ENCODE measurements around the gene UROC1. TPM values are rescaled to one million over a fixed set of nuclear protein-coding genes. Genes with fewer than 3 reads are reported as not detected.

The UROC1 gene
- total and polyA plus RNA-seq, 2 donors (not counting 1 experiment from before 2014, with no cell fraction given): not detected

DNA sequence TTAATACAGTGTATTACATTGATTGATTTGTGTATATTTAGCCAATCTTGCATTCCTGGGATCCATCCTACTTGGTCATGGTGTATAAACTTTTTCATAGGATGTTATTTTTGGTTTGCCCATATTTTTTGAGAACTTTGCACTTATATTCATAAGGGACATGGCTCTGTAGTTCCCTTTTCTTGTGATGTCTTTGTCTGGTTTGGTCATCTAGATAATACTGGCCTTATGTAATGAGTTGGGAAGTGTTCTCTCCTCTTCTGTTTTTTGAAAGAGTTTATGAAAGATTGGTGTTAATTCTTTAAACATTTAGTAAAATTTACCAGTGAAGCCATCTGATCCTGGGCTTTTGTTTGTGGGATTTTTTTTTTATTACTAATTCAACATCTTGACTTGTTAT lies 15.9 kb upstream of the UROC1 start:
- Mint-ChIP-seq H3K9me3 (ENCODE audit: insufficient read depth) (no peaks in the 10 kb centered on the region), H3K4me3 (no peak overlapping the region), H3K4me1 (no peaks in the 10 kb centered on the region), H3K27me3 (peaks cover 8% of the 10 kb centered on the region), H3K27ac (no peak overlapping the region)
- Histone ChIP-seq H3K27ac (ENCODE audit: low read length in 2 of 2) (no peak overlapping the region), H3K4me3 (ENCODE audit: control extremely low read depth in 1 of 5, extremely low read depth in 1 of 5, insufficient read depth in 1 of 5, low read depth in 2 of 5, low read length in 4 of 5) (no peak overlapping the region), H2AFZ (ENCODE audit: insufficient read depth, low read depth, low read length, poor library complexity, severe bottlenecking) (no peak overlapping the region), H4K20me1 (ENCODE audit: control insufficient read depth, insufficient read depth, low read length, poor library complexity, severe bottlenecking) (no peaks in the 10 kb centered on the region), H3K4me2 (replicated peaks; ENCODE audit: low read depth, low read length, poor library complexity, severe bottlenecking) (no peak overlapping the region), H3K27me3 (replicated peaks in 1 of 4; ENCODE audit: control extremely low read depth in 1 of 4, control insufficient read depth in 3 of 4, insufficient read depth in 4 of 4, low read length in 3 of 4) (peaks cover 0 to 6% (median 0%) of the 10 kb centered on the region in 4 experiments), H3K79me2 (ENCODE audit: control insufficient read depth, insufficient read depth, low read length) (no peaks in the 10 kb centered on the region), H3K9ac (ENCODE audit: low read length) (no peak overlapping the region), H3K4me1 (ENCODE audit: control insufficient read depth in 2 of 2, insufficient read depth in 2 of 2, low read length in 2 of 2) (peaks cover 0 to 7% of the 10 kb centered on the region in 2 donors), H3K9me3 (ENCODE audit: control extremely low read depth in 1 of 3, control insufficient read depth in 2 of 3, insufficient read depth in 1 of 3, low read length in 2 of 3) (peaks cover 0 to 4% (median 0%) of the 10 kb centered on the region in 3 donors), H3K36me3 (replicated peaks in 1 of 2; ENCODE audit: control extremely low read depth in 1 of 2, control insufficient read depth in 1 of 2, extremely low read depth in 1 of 2, insufficient read depth in 2 of 2, low read length in 1 of 2) (no peaks in the 10 kb centered on the region)
- DNase-seq (no peak), ATAC-seq (ENCODE audit: low read depth) (no peak)
- intact Hi-C loops (cut with micrococcal nuclease): no loop called here
- ChIA-PET CTCF (interaction anchor here (1.0 kb wide), 1 partner anchor 11 kb away, joined by 6 read pairs; the partner anchor contains the start of gene CHST13), POLR2A (no interaction called here)
- TF ChIP-seq, protein P1, sequence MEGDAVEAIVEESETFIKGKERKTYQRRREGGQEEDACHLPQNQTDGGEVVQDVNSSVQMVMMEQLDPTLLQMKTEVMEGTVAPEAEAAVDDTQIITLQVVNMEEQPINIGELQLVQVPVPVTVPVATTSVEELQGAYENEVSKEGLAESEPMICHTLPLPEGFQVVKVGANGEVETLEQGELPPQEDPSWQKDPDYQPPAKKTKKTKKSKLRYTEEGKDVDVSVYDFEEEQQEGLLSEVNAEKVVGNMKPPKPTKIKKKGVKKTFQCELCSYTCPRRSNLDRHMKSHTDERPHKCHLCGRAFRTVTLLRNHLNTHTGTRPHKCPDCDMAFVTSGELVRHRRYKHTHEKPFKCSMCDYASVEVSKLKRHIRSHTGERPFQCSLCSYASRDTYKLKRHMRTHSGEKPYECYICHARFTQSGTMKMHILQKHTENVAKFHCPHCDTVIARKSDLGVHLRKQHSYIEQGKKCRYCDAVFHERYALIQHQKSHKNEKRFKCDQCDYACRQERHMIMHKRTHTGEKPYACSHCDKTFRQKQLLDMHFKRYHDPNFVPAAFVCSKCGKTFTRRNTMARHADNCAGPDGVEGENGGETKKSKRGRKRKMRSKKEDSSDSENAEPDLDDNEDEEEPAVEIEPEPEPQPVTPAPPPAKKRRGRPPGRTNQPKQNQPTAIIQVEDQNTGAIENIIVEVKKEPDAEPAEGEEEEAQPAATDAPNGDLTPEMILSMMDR (IDR thresholded peaks at IDR 0.05): no peak
- TF ChIP-seq EZH2 (IDR thresholded peaks at IDR 0.05; ENCODE audit: borderline replicate concordance, insufficient read depth, low read depth, low read length, poor library complexity, severe bottlenecking): no peak

DNA sequence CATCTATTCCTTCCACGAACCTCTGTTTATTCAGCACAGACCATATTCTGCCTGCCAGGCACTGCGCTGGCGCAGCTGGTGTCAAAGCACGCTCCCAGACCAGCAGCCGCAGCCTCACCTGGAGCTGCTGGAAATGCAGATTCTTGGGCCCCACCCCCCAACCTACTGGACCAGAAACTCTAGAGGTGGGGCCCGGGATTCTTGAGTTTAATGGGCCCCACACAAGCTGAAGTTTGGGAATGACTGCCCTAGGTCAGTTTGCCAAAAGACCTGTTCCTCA lies 13.4 kb upstream of the UROC1 start:
- H3K27ac Mint-ChIP-seq: no peak overlapping the region
- WGBS (ENCODE audit: insufficient coverage): 93% methylated on average over 6 of the region's 6 CpGs
- H3K4me1 ChIP-seq (ENCODE audit: control insufficient read depth in 2 of 2, insufficient read depth in 2 of 2, low read length in 2 of 2): peaks cover 0 to 7% of the 10 kb centered on the region in 2 donors

More for the DNA sequence above, 13.4 kb upstream of the UROC1 start:
- Histone ChIP-seq H2AFZ (ENCODE audit: insufficient read depth, low read depth, low read length, poor library complexity, severe bottlenecking) (no peak overlapping the region), H3K4me2 (replicated peaks; ENCODE audit: low read depth, low read length, poor library complexity, severe bottlenecking) (no peak overlapping the region), H3K9ac (ENCODE audit: low read length) (no peak overlapping the region), H3K27me3 (replicated peaks in 1 of 4; ENCODE audit: control extremely low read depth in 1 of 4, control insufficient read depth in 3 of 4, insufficient read depth in 4 of 4, low read length in 3 of 4) (peaks cover 0 to 7% (median 0%) of the 10 kb centered on the region in 4 experiments), H3K9me3 (ENCODE audit: control extremely low read depth in 1 of 3, control insufficient read depth in 2 of 3, insufficient read depth in 1 of 3, low read length in 2 of 3) (peaks cover 0 to 4% (median 0%) of the 10 kb centered on the region in 3 donors), H3K4me3 (ENCODE audit: control extremely low read depth in 1 of 5, extremely low read depth in 1 of 5, insufficient read depth in 1 of 5, low read depth in 2 of 5, low read length in 4 of 5) (no peak overlapping the region), H3K36me3 (replicated peaks in 1 of 2; ENCODE audit: control extremely low read depth in 1 of 2, control insufficient read depth in 1 of 2, extremely low read depth in 1 of 2, insufficient read depth in 2 of 2, low read length in 1 of 2) (no peaks in the 10 kb centered on the region), H4K20me1 (ENCODE audit: control insufficient read depth, insufficient read depth, low read length, poor library complexity, severe bottlenecking) (no peaks in the 10 kb centered on the region), H3K27ac (ENCODE audit: low read length in 2 of 2) (no peak overlapping the region), H3K79me2 (ENCODE audit: control insufficient read depth, insufficient read depth, low read length) (no peaks in the 10 kb centered on the region)
- TF ChIP-seq, protein P1 (IDR thresholded peaks at IDR 0.05): no peak
- TF ChIP-seq EZH2 (IDR thresholded peaks at IDR 0.05; ENCODE audit: borderline replicate concordance, insufficient read depth, low read depth, low read length, poor library complexity, severe bottlenecking): no peak
- intact Hi-C loops (cut with micrococcal nuclease): no loop called here
- no peak overlapping the region for H3K4me3 Mint-ChIP-seq
- no peaks in the 10 kb centered on the region for H3K9me3 Mint-ChIP-seq (ENCODE audit: insufficient read depth)
- ATAC-seq (ENCODE audit: low read depth) (no peak), DNase-seq (no peak)
- CTCF ChIA-PET: interaction anchor here (1.0 kb wide), 1 partner anchor 1017 kb away, joined by 3 read pairs; no protein-coding TSS in a partner anchor
- POLR2A ChIA-PET: no interaction called here
- H3K4me1 Mint-ChIP-seq: no peaks in the 10 kb centered on the region
- H3K27me3 Mint-ChIP-seq: peaks cover 18% of the 10 kb centered on the region
